ENCODE data around the gene ZIM2. TPM values are rescaled to one million over a fixed set of nuclear protein-coding genes. Genes with fewer than 3 reads are reported as not detected.

Gene ZIM2
- total RNA-seq, 2 donors from 2014 or later: 1.6 TPM; not detected in 1

DNA sequence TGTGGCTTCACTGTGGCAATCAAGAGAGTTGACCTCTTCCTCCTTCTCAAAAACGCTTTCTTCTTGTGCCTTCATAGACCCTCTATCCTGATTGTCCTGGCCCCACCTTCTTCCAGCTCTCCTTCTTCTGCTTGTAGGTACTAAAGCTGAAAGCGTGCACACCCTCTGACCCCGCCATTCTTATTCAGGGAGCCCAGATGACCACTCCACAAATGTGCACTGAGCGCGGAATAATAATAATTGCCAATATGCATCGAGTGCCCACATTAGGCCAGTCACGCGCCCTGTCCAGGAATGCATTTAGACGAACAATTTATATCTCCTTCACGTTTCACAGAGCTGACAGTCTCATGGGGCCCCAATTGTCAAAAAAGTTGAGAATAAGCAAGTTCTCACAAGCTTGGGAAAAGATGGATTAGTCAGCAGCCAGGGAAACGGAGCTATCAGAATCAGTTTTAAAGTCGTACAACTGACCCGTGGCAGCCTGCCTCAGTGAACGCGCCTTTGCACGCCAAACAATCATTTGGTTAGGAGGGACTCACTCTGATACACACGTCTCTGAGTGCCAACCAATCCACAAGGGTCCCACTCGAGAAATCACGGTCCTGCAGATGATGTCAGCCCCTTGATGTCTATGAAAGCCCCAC, 36.7 kb upstream of the ZIM2 start:
- 69 to 72% methylated on average over 19 of the region's 19 CpGs for WGBS, 2 donors
- no peak for ATAC-seq
- intact Hi-C loops (cut with DNase I): no loop called here
- Histone ChIP-seq H3K9me3 (peaks cover 0 to 10% (median 0%) of the 10 kb centered on the region in 3 donors), H3K4me1 (no peaks in the 10 kb centered on the region), H3K4me3 (no peak overlapping the region), H3K36me3 (replicated peaks in 1 of 2; ENCODE audit: insufficient read depth in 1 of 2, low read depth in 2 of 2) (no peaks in the 10 kb centered on the region), H3K27ac (no peak overlapping the region), H3K27me3 (no peaks in the 10 kb centered on the region)
- DNase-seq: no peak
- TF ChIP-seq POLR2A (IDR thresholded peaks at IDR 0.05): no peak
- TF ChIP-seq, protein P1, sequence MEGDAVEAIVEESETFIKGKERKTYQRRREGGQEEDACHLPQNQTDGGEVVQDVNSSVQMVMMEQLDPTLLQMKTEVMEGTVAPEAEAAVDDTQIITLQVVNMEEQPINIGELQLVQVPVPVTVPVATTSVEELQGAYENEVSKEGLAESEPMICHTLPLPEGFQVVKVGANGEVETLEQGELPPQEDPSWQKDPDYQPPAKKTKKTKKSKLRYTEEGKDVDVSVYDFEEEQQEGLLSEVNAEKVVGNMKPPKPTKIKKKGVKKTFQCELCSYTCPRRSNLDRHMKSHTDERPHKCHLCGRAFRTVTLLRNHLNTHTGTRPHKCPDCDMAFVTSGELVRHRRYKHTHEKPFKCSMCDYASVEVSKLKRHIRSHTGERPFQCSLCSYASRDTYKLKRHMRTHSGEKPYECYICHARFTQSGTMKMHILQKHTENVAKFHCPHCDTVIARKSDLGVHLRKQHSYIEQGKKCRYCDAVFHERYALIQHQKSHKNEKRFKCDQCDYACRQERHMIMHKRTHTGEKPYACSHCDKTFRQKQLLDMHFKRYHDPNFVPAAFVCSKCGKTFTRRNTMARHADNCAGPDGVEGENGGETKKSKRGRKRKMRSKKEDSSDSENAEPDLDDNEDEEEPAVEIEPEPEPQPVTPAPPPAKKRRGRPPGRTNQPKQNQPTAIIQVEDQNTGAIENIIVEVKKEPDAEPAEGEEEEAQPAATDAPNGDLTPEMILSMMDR (IDR thresholded peaks at IDR 0.05): no peak

DNA sequence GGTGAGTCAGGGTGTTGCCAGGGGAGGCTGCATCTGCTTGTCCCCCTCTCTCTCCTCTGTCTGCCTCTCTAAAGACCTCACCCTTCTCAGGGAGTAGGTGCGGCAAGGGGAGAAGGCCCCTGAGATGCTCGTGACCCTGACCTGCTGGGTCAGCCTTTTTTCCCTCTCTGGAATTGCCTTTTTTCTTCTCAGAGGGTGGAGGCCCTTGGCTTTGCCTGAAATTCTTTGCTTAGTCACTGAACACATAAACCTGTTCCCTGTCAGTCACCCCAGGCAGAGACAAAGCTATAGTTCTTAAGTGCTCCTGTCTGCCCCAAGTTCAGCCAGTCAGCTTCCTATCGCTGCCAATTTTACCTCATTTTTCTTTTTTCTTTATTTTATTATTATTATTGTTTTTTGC, 35.2 kb upstream of the ZIM2 start:
- TF ChIP-seq, protein P1 (IDR thresholded peaks at IDR 0.05): no peak
- no peak for TF ChIP-seq POLR2A (IDR thresholded peaks at IDR 0.05)

GRCh38 chr19:56874530-56874929, 34.0 kb upstream of the ZIM2 start:
- TF ChIP-seq POLR2A (IDR thresholded peaks at IDR 0.05): no peak
- no peak for ATAC-seq
- no peak for DNase-seq
- Histone ChIP-seq H3K27me3 (no peaks in the 10 kb centered on the region), H3K9me3 (peaks cover 0 to 4% (median 0%) of the 10 kb centered on the region in 3 donors), H3K27ac (no peak overlapping the region), H3K4me3 (no peak overlapping the region), H3K36me3 (replicated peaks in 1 of 2; ENCODE audit: insufficient read depth in 1 of 2, low read depth in 2 of 2) (no peaks in the 10 kb centered on the region), H3K4me1 (no peaks in the 10 kb centered on the region)
- WGBS, 2 donors: 68 to 77% methylated on average over 4 of the region's 4 CpGs
- intact Hi-C loops (cut with DNase I): no loop called here

More for the DNA sequence above, 35.2 kb upstream of the ZIM2 start:
- 66 to 73% methylated on average over 3 of the region's 3 CpGs for WGBS, 2 donors
- ATAC-seq (no peak), DNase-seq (no peak)
- Histone ChIP-seq H3K4me1 (no peaks in the 10 kb centered on the region), H3K36me3 (replicated peaks in 1 of 2; ENCODE audit: insufficient read depth in 1 of 2, low read depth in 2 of 2) (no peaks in the 10 kb centered on the region), H3K4me3 (no peak overlapping the region), H3K9me3 (peaks cover 0 to 7% (median 0%) of the 10 kb centered on the region in 3 donors), H3K27me3 (no peaks in the 10 kb centered on the region), H3K27ac (no peak overlapping the region)
- intact Hi-C loops (cut with DNase I): no loop called here

DNA sequence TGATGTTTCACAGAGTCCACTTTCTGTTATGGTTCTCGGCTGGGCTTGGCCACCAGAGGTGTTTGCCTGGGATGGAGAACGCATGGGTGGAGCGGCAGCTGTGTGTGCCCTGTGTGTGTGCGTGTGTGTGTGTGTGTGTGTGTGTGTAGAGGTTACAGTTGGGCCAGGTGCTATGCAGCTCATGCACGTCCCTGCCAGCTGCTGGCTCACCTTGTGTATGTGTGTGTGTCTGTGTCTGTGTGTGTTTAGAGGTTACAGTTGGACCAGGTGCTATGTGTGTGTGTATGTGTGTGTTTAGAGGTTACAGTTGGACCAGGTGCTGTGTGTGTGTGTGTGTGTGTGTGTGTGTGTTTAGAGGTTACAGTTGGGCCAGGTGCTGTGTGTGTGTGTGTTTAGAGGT, 33.0 kb upstream of the ZIM2 start:
- no peaks in the 10 kb centered on the region for H3K27me3 ChIP-seq
- H3K4me1 ChIP-seq: no peaks in the 10 kb centered on the region
- no peaks in the 10 kb centered on the region for H3K36me3 ChIP-seq (replicated peaks in 1 of 2; ENCODE audit: insufficient read depth in 1 of 2, low read depth in 2 of 2)
- DNase-seq: no peak
- no peak overlapping the region for H3K4me3 ChIP-seq
- intact Hi-C loops (cut with DNase I): no loop called here
- peaks cover 0 to 4% (median 0%) of the 10 kb centered on the region in 3 donors for H3K9me3 ChIP-seq
- 50 to 58% methylated on average over 2 to 5 of the region's 5 CpGs for WGBS, 2 donors
- H3K27ac ChIP-seq: no peak overlapping the region
- TF ChIP-seq POLR2A (IDR thresholded peaks at IDR 0.05): no peak
- TF ChIP-seq, protein P1 (IDR thresholded peaks at IDR 0.05): no peak
- ATAC-seq: no peak

DNA sequence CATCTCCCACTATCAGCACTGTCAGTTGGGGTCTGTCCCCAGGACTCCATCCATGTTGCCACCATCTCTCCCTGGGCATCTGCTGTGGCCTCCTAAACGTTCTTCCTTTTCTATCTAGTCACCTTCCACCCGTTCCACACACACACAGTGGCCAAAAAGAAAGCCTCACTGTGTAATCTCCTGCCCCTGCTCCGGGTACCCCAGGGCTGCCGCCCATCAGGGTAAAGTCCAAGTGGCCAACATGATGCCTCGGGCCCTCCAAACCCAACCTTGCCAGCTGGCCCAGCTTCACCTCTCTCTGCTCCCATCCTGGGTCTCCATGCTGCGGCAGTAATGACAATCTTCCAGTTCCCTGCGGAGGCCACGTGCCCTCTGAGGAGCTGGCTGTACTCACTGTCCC, 29.4 kb upstream of the ZIM2 start:
- ATAC-seq (no peak), DNase-seq (no peak)
- H3K4me1 ChIP-seq: no peaks in the 10 kb centered on the region
- H3K36me3 ChIP-seq (replicated peaks in 1 of 2; ENCODE audit: insufficient read depth in 1 of 2, low read depth in 2 of 2): no peaks in the 10 kb centered on the region
- no peak for TF ChIP-seq POLR2A (IDR thresholded peaks at IDR 0.05)
- TF ChIP-seq, protein P1 (IDR thresholded peaks at IDR 0.05): no peak
- intact Hi-C loops (cut with DNase I): no loop called here
- H3K27ac ChIP-seq: no peak overlapping the region
- H3K27me3 ChIP-seq: no peaks in the 10 kb centered on the region
- 68 to 72% methylated on average over 8 of the region's 8 CpGs for WGBS, 2 donors
- no peaks in the 10 kb centered on the region for H3K9me3 ChIP-seq
- H3K4me3 ChIP-seq: no peak overlapping the region
